ENCODE results near the gene IQCH.

IQCH gene

GRCh38 chr15:67537771-67538170, 283.2 kb downstream of the IQCH start:
- TF ChIP-seq CTCF (IDR thresholded peaks at IDR 0.05; ENCODE audit: insufficient read depth, low read depth, low read length, missing control alignments) = no peak
- no peak for DNase-seq (ENCODE audit: low read depth)
- no peak overlapping the region for H3K4me3 ChIP-seq (ENCODE audit: low read length)

DNA sequence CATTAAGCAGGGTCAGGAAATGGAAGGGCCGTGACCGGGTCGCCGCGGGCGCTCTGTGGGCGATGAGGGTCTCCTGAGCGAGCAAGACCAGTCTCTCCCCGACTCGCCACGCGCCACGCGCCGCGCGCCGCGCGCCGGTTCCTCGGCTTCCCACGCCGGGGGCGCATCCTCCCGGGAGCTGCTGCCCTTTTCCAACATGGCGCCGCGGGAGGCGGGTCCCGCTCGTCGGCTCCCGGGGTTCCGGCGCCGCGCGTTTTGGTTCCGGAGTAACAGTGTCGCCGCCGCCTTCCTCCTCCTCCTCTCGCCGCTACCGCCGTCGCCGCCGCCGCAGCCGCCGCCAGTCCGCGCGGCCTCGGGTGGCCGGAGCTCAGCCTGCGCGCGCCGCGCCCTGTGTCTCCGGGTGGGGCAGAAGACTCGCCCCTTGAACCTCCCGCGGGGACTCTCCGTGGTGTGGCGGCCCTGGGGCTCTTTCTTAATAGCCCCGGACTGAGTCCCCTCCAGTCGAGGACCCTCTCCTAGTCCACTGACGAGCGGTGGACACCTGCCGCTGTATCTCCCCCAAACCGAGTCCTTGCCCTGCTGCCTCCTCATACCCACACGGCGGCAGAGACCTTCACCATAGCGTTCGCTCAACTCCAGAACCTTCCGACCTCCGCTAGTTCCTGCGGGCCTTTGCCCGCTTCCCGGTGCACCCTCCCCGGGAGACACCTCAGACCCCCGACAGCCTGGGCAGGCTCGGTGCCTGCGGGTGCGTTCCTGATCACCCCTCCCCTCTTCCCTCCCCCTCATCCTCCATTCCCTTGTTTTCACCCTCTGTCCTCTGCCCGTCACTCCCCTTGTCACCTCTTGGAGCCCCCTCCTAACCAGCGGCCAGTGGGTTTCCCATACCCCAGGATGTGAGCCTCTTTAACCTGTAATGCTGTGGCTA, 288.1 kb downstream of the IQCH start, which contains the start of gene MAP2K5:
TSS of gene MAP2K5 (plus strand) at position 284 of the 928 bp plus-strand sequence. CDS start at position 917, 633 bp downstream.
- no peak for TF ChIP-seq CTCF (IDR thresholded peaks at IDR 0.05; ENCODE audit: insufficient read depth, low read depth, low read length, missing control alignments)
- peak; percentile 78 for DNase-seq (ENCODE audit: low read depth)
- H3K4me3 ChIP-seq (ENCODE audit: low read length) = peak within 1 kb of the TSS; percentile 97

GRCh38 chr15:67543348-67543718, 288.7 kb downstream of the IQCH start:
- H3K4me3 ChIP-seq (ENCODE audit: low read length) = peak overlapping the region; percentile 97
- TF ChIP-seq CTCF (IDR thresholded peaks at IDR 0.05; ENCODE audit: insufficient read depth, low read depth, low read length, missing control alignments) = no peak
- DNase-seq (ENCODE audit: low read depth) = no peak

GRCh38 chr15:67544475-67544874, 289.9 kb downstream of the IQCH start:
- H3K4me3 ChIP-seq (ENCODE audit: low read length) = no peak overlapping the region
- no peak for TF ChIP-seq CTCF (IDR thresholded peaks at IDR 0.05; ENCODE audit: insufficient read depth, low read depth, low read length, missing control alignments)
- DNase-seq (ENCODE audit: low read depth) = no peak

DNA sequence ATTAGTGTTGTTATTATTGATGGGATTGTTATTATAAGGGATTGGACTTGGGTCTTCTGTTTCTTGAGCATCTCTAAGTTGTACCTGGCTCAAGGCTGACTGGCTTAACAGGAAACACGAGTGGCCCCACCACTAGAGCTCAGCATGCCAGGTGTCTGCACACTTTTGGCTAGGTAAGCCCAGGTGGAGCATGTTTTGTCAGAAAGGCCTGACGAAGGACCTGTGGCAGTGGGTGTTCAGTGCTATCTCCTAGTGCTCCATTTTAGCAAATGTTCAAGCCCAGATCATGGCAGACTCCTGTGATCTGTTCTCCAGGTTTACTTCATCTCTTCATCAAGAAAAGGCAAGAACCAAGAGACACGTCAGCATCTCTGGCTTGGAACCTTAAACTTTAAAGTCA, 291.3 kb downstream of the IQCH start:
- no peak for DNase-seq (ENCODE audit: low read depth)
- H3K4me3 ChIP-seq (ENCODE audit: low read length) = no peak overlapping the region
- TF ChIP-seq CTCF (IDR thresholded peaks at IDR 0.05; ENCODE audit: insufficient read depth, low read depth, low read length, missing control alignments) = no peak

GRCh38 chr15:67547064-67547463, 292.5 kb downstream of the IQCH start:
- DNase-seq (ENCODE audit: low read depth) = no peak
- TF ChIP-seq CTCF (IDR thresholded peaks at IDR 0.05; ENCODE audit: insufficient read depth, low read depth, low read length, missing control alignments) = no peak
- H3K4me3 ChIP-seq (ENCODE audit: low read length) = no peak overlapping the region
